NK-92 treated with Interleukin-12 subunit alpha and Interleukin-12 subunit beta, amount 100 ng/mL, for 24 hours (cell line): ENCODE data around the gene PRM3.

Experiments
- DNase-seq: peaks from one replicate; lab custom pipeline; 2025; lab: John Stamatoyannopoulos, UW

Gene PRM3

GRCh38 chr16:11280616-11281522 lies 7.4 kb upstream of the PRM3 start, which contains the start of gene PRM1:
TSS of gene PRM1 (minus strand) at chr16:11281330. CDS start at chr16:11281238, 92 bp downstream.
- DNase-seq = no peak

- no peak for DNase-seq
Measured at GRCh38 chr16:11278681-11279628, 5.5 kb upstream of the PRM3 start.

GRCh38 chr16:11277607-11278337 lies 4.3 kb upstream of the PRM3 start:
- no peak for DNase-seq

- DNase-seq = no peak
Measured at GRCh38 chr16:11276896-11277593, 3.6 kb upstream of the PRM3 start.

- DNase-seq = no peak
Measured at GRCh38 chr16:11276143-11276895, 2.9 kb upstream of the PRM3 start, which contains the start of gene PRM2. TSS of gene PRM2 (minus strand) at chr16:11276480. CDS start at chr16:11276370, 110 bp downstream.

- DNase-seq = no peak
Measured at GRCh38 chr16:11274964-11275363, 1.5 kb upstream of the PRM3 start.

GRCh38 chr16:11273721-11274324 lies 394 bp upstream of the PRM3 start:
- no peak for DNase-seq

- no peak for DNase-seq
Measured at GRCh38 chr16:11272484-11272883, 945 bp downstream of the PRM3 start.

- DNase-seq = no peak
Measured at GRCh38 chr16:11271610-11272009, 1.8 kb downstream of the PRM3 start.

GRCh38 chr16:11270602-11271162 lies 2.7 kb downstream of the PRM3 start:
- no peak for DNase-seq

- DNase-seq = no peak
Measured at GRCh38 chr16:11268921-11269375, 4.5 kb downstream of the PRM3 start, which contains the start of gene TNP2. TSS of gene TNP2 (minus strand) at chr16:11269325. CDS start at chr16:11269262, 63 bp downstream.

GRCh38 chr16:11265124-11265523 lies 8.3 kb downstream of the PRM3 start:
- DNase-seq = no peak

GRCh38 chr16:11264155-11264832 lies 9.1 kb downstream of the PRM3 start:
- no peak for DNase-seq

- no peak for DNase-seq
Measured at GRCh38 chr16:11263737-11264136, 9.7 kb downstream of the PRM3 start.

- DNase-seq = no peak
Measured at GRCh38 chr16:11262915-11263314, 10.5 kb downstream of the PRM3 start.

GRCh38 chr16:11260596-11260966 lies 12.8 kb downstream of the PRM3 start:
- DNase-seq = no peak

- no peak for DNase-seq
Measured at GRCh38 chr16:11259655-11260595, 13.5 kb downstream of the PRM3 start.
